Measurements from ENCODE around the gene ITPRIPL2. TPM values are rescaled to one million over a fixed set of nuclear protein-coding genes. Genes with fewer than 3 reads are reported as not detected.
A peak's percentile ranks its signal among the peaks of the same experiment; 100 is the strongest.

The ITPRIPL2 gene
- total and polyA plus RNA-seq, 2 of the 13 experiments (the other 11 are each of a cell fraction or from before 2014, with no cell fraction given): 5.9 to 12.6 TPM

GRCh38 chr16:19086322-19087199 lies 27.2 kb upstream of the ITPRIPL2 start (continued):
- TF ChIP-seq ZNF280B (CRISPR knock-in tag; IDR thresholded peaks at IDR 0.05; ENCODE audit: borderline replicate concordance) (peak; percentile 96), PREB (CRISPR knock-in tag; IDR thresholded peaks at IDR 0.05) (peak; percentile 40; the same call in 1 of the 2 replicates), GPN1 (CRISPR knock-in tag; IDR thresholded peaks at IDR 0.05; ENCODE audit: borderline replicate concordance) (no peak), GABPA (IDR thresholded peaks at IDR 0.05; ENCODE audit: low read depth, low read length) (no peak), GABPA (CRISPR knock-in tag; IDR thresholded peaks at IDR 0.05; ENCODE audit: low read depth) (no peak), IRF2 (CRISPR knock-in tag; IDR thresholded peaks at IDR 0.05) (peak; percentile 91), BRCA1 (CRISPR knock-in tag; IDR thresholded peaks at IDR 0.05) (peak; percentile 95), TBP (CRISPR knock-in tag; IDR thresholded peaks at IDR 0.05) (0 out of 2 replicates have a peak, but pooled peaks have one; percentile 59), RARA (CRISPR knock-in tag; IDR thresholded peaks at IDR 0.05) (peak; percentile 56), U2AF1 (optimal IDR thresholded peaks at IDR 0.05; ENCODE audit: low read depth, low read length) (peak; percentile 81), HES4 (CRISPR knock-in tag; IDR thresholded peaks at IDR 0.05; ENCODE audit: borderline replicate concordance) (0 out of 2 replicates have a peak, but pooled peaks have one; percentile 72), TEF (CRISPR knock-in tag; IDR thresholded peaks at IDR 0.05) (no peak; the same call in 1 of the 2 replicates), RELA (CRISPR knock-in tag; IDR thresholded peaks at IDR 0.05) (peak; percentile 85; the same call in 1 of the 2 replicates), PCBP1 (IDR thresholded peaks at IDR 0.05; ENCODE audit: borderline replicate concordance, low read depth, low read length) (no peak), AKAP8 (CRISPR knock-in tag; IDR thresholded peaks at IDR 0.05) (no peak), ZNF768 (CRISPR knock-in tag; IDR thresholded peaks at IDR 0.05) (peak; percentile 84), MBD4 (IDR thresholded peaks at IDR 0.05; ENCODE audit: borderline replicate concordance, low read length) (no peak), PRDM4 (CRISPR knock-in tag; IDR thresholded peaks at IDR 0.05; ENCODE audit: borderline replicate concordance) (no peak), ZNF232 (CRISPR knock-in tag; IDR thresholded peaks at IDR 0.05; ENCODE audit: borderline replicate concordance) (peak; percentile 80; the same call in 1 of the 2 replicates), SETDB1 (CRISPR knock-in tag; IDR thresholded peaks at IDR 0.05; ENCODE audit: borderline replicate concordance) (no peak), ZNF253 (CRISPR knock-in tag; IDR thresholded peaks at IDR 0.05; ENCODE audit: borderline replicate concordance) (no peak), DR1 (CRISPR knock-in tag; IDR thresholded peaks at IDR 0.05) (peak; percentile 76)

Measured in HepG2 (cell line).